ENCODE measurements around the gene ANKH.

GRCh38 chr5:14816374-14816998 is 55.1 kb downstream of the ANKH start:
- TF ChIP-seq CTCF (IDR thresholded peaks at IDR 0.05 in 8 of 11, conservative IDR thresholded peaks at IDR 0.05 in 3 of 11), result no peak
- no peak for TF ChIP-seq POLR2AphosphoS5 (IDR thresholded peaks at IDR 0.05)
- TF ChIP-seq POLR2A (IDR thresholded peaks at IDR 0.05), result no peak
